IMR-90 (cell line): ENCODE results near the gene PATJ. TPM values are rescaled to one million over a fixed set of nuclear protein-coding genes. Genes with fewer than 3 reads are reported as not detected.

Experiments
- ATAC-seq: fragments of 200-7000 bp; cut with Tn5 transposase; 2 replicates; pipeline ENCODE4 v1.9.1; 2020; ENCODE audit warnings: low read depth, mild to moderate bottlenecking, moderate library complexity
- BruUV-seq: library from RNA; stranded (reverse); fragments of 400-500 nt; replicated peaks from 2 replicates; lab custom pipeline; 2021; lab: Mats Ljungman, UMichigan
- CTCF ChIA-PET: fragments of 300-600 bp; formaldehyde crosslinking; extraction: SDS; loops from one replicate; lab custom pipeline; 2021; ENCODE audit warnings: antibody characterized with exemption; lab: Yijun Ruan, JAX
- POLR2A ChIA-PET: fragments of 300-600 bp; sonication (Branson Sonifier 250); formaldehyde crosslinking; loops from one replicate; lab custom pipeline; 2022; ENCODE audit warnings: antibody characterized with exemption; ENCODE audit not compliant: unreplicated experiment; lab: Charles Lee
- DNase-seq: peaks from one replicate; pipeline ENCODE4 v3.0.0; 2013
- H2AFZ ChIP-seq: replicated peaks from 2 replicates; pipeline ENCODE3; 2013; ENCODE audit warnings: low read length, mild to moderate bottlenecking; ENCODE audit not compliant: poor library complexity
- H2AK5ac ChIP-seq: 2 replicates; pipeline ENCODE4 v1.6.1; 2013; ENCODE audit warnings: low read depth, low read length, inconsistent platforms
- H2AK9ac ChIP-seq: replicated peaks from 2 replicates; pipeline ENCODE3; 2013; ENCODE audit warnings: mild to moderate bottlenecking, low read depth, low read length, moderate library complexity; ENCODE audit not compliant: poor library complexity
- H2BK120ac ChIP-seq: 2 replicates; pipeline ENCODE4 v1.6.1; 2013; ENCODE audit warnings: low read depth, low read length, inconsistent platforms
- H2BK15ac ChIP-seq: 3 replicates; pipeline ENCODE4 v1.6.1; 2013; ENCODE audit warnings: low read depth, low read length, inconsistent platforms
- H2BK20ac ChIP-seq: 2 replicates; pipeline ENCODE4 v1.6.1; 2013; ENCODE audit warnings: low read depth, mild to moderate bottlenecking, inconsistent platforms, low read length, moderate library complexity
- H2BK5ac ChIP-seq: 2 replicates; pipeline ENCODE4 v1.6.1; 2013; ENCODE audit warnings: mild to moderate bottlenecking, low read depth, low read length, inconsistent platforms; ENCODE audit not compliant: poor library complexity, severe bottlenecking
- H3K14ac ChIP-seq: replicated peaks from 2 replicates; pipeline ENCODE4 v1.6.1; 2013; ENCODE audit warnings: low read depth, low read length, inconsistent platforms
- H3K18ac ChIP-seq: 2 replicates; pipeline ENCODE4 v1.6.1; 2013; ENCODE audit warnings: low read depth, low read length, control low read depth
- H3K23ac ChIP-seq: 2 replicates; pipeline ENCODE4 v1.6.1; 2013; ENCODE audit warnings: low read depth, low read length, inconsistent platforms
- H3K27ac ChIP-seq: 2 replicates; pipeline ENCODE4 v1.5.1; 2013; ENCODE audit warnings: mild to moderate bottlenecking, control low read depth, low read length; ENCODE audit not compliant: insufficient read depth
- H3K27me3 ChIP-seq: 2 replicates; pipeline ENCODE4 v1.6.1; 2013; ENCODE audit warnings: low read length; ENCODE audit not compliant: control insufficient read depth, insufficient read depth
- H3K36me3 ChIP-seq: 2 replicates; pipeline ENCODE4 v1.6.1; 2013; ENCODE audit warnings: low read length, mixed read lengths; ENCODE audit not compliant: control insufficient read depth, insufficient read depth
- H3K4ac ChIP-seq: 2 replicates; pipeline ENCODE4 v1.6.1; 2013; ENCODE audit warnings: low read depth, low read length, inconsistent platforms
- H3K4me1 ChIP-seq: 2 replicates; pipeline ENCODE4 v1.6.1; 2013; ENCODE audit warnings: low read length, mixed read lengths; ENCODE audit not compliant: control insufficient read depth, insufficient read depth
- H3K4me2 ChIP-seq: 2 replicates; pipeline ENCODE4 v1.6.1; 2013; ENCODE audit warnings: low read depth, mild to moderate bottlenecking, control low read depth, low read length, moderate library complexity
- H3K4me3 ChIP-seq: 2 replicates; pipeline ENCODE4 v1.5.1; 2013; ENCODE audit warnings: low read depth, mild to moderate bottlenecking, control low read depth, low read length, moderate library complexity; ENCODE audit not compliant: insufficient read depth
- H3K56ac ChIP-seq: 2 replicates; pipeline ENCODE4 v1.6.1; 2013; ENCODE audit warnings: low read length, inconsistent platforms; ENCODE audit not compliant: insufficient read depth; ENCODE audit errors: extremely low read depth
- H3K79me1 ChIP-seq, 2 experiments: 2 replicates each; pipeline ENCODE4 v1.6.1; 2013; ENCODE audit warnings: low read length in 2 of 2, inconsistent platforms in 1 of 2, low read depth in 1 of 2
- H3K9ac ChIP-seq: 2 replicates; pipeline ENCODE4 v1.6.1; 2013; ENCODE audit warnings: low read depth, low read length, control low read depth
- H3K9me1 ChIP-seq: 2 replicates; pipeline ENCODE4 v1.6.1; 2013; ENCODE audit warnings: low read length, inconsistent platforms; ENCODE audit not compliant: insufficient read depth
- H3K9me3 ChIP-seq: 2 replicates; pipeline ENCODE4 v1.6.1; 2013; ENCODE audit warnings: low read length; ENCODE audit not compliant: control insufficient read depth, insufficient read depth
- H4K20me1 ChIP-seq: 2 replicates; pipeline ENCODE4 v1.6.1; 2013; ENCODE audit warnings: low read length, inconsistent platforms; ENCODE audit not compliant: insufficient read depth
- H4K5ac ChIP-seq: 2 replicates; pipeline ENCODE4 v1.6.1; 2013; ENCODE audit warnings: mild to moderate bottlenecking, low read depth, low read length, control low read depth
- H4K8ac ChIP-seq, 2 experiments: 2 replicates each; pipeline ENCODE4 v1.6.1; 2013; ENCODE audit warnings: low read depth in 2 of 2, low read length in 2 of 2, control low read depth in 1 of 2, inconsistent platforms in 1 of 2
- H4K91ac ChIP-seq: 2 replicates; pipeline ENCODE4 v1.6.1; 2013; ENCODE audit warnings: low read depth, low read length, inconsistent platforms; ENCODE audit not compliant: insufficient read depth
- BHLHE40 ChIP-seq: fragments of 150-350 bp; IDR thresholded peaks from 2 replicates; pipeline ENCODE4 v1.6.1; 2016; ENCODE audit warnings: mild to moderate bottlenecking, low read depth, low read length
- FOS ChIP-seq: fragments of 150-350 bp; IDR thresholded peaks from 2 replicates; pipeline ENCODE4 v1.6.1; 2016; ENCODE audit warnings: low read depth, low read length
- MAFK ChIP-seq: IDR thresholded peaks from 2 replicates; pipeline ENCODE4 v1.6.1; 2012; ENCODE audit warnings: low read depth, low read length, improper control_type of control experiment
- NFE2L2 ChIP-seq: fragments of 150-350 bp; IDR thresholded peaks from 2 replicates; pipeline ENCODE4 v1.6.1; 2016; ENCODE audit warnings: low read depth, mild to moderate bottlenecking, low read length
- SMC3 ChIP-seq: fragments of 150-350 bp; IDR thresholded peaks from 2 replicates; pipeline ENCODE4 v1.6.1; 2016; ENCODE audit warnings: low read depth, mild to moderate bottlenecking, antibody characterized with exemption, low read length, moderate library complexity
- WGBS, 2 experiments: methylation state at CpG; one replicate each; pipeline versions ENCODE4 v1.1.5 to v1.1.7; 2013; ENCODE audit warnings: missing lambda C conversion rate in 2 of 2; ENCODE audit not compliant: insufficient read length in 1 of 2; ENCODE audit errors: extremely low coverage in 2 of 2; 5-methylcytosine and 5-hydroxymethylcytosine counted together
- dilution Hi-C: fragments of 300-500 bp; cut with HindIII; formaldehyde crosslinking; loops from one replicate; pipeline ENCODE4 v1.14.3; 2018; ENCODE audit warnings: low sequenced_read_pairs; ENCODE audit not compliant: unreplicated experiment
- in situ Hi-C: fragments of 300-500 bp; cut with MboI; formaldehyde crosslinking; loops from 3 replicates; pipeline ENCODE4 v1.14.3; 2019; ENCODE audit warnings: low sequenced_read_pairs, inconsistent platforms, mixed read lengths
- intact Hi-C: fragments of 100-400 bp; cut with micrococcal nuclease; formaldehyde crosslinking; loops from 2 replicates; pipeline ENCODE4 v1.10.0; 2022
- polyA plus RNA-seq, 3 experiments: library from polyadenylated mRNA; depleted of rRNA; stranded (reverse); fragments of >200 nt; gene quantifications; 2 replicates each; pipeline ENCODE4 v1.2.3, GENCODE V29; 2012; ENCODE audit warnings: low replicate concordance in 1 of 3
- total RNA-seq: library from RNA; depleted of rRNA; stranded (reverse); fragments of >200 nt; gene quantifications from 2 replicates; pipeline ENCODE4 v1.2.3, GENCODE V29; 2012
- TF ChIP-seq, protein P1 (sequence below): fragments of 150-350 bp; IDR thresholded peaks from 2 replicates; pipeline ENCODE4 v1.6.1; 2016; ENCODE audit warnings: low read depth, mild to moderate bottlenecking, low read length, moderate library complexity, borderline replicate concordance
- TF ChIP-seq, protein P2 (sequence below): conservative IDR thresholded peaks from 2 replicates; pipeline ENCODE4 v1.5.1; 2012; ENCODE audit warnings: mild to moderate bottlenecking, low read depth, low read length, improper control_type of control experiment

Gene PATJ
- total and polyA plus RNA-seq, 2 of the 4 experiments (the other 2 are of a cell fraction): 2.0 to 3.4 TPM

DNA sequence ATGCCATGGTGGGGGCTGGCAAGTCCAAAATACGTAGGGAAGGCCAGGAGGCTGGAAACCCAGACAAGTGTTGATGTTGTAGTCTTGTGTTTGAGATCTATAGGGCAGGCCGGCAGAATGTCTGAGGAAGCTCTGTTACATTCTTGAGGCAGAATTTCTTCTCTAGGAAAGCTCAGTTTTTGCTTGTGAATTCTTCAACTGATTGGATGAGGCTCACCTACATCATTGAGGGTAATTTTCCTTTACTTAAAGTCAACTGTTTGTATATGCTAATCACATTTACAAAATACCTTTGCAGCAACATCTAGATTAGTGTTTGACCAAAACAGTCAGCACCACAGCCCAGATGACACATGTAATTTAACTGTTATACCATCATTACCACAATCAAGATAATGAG, 37.0 kb downstream of the PATJ start:
- WGBS, 2 experiments: 100% methylated on average over 1 of the region's 2 CpGs; no CpG with 5 or more reads in 1 of the 2 experiments
- H3K18ac ChIP-seq: no peak overlapping the region
- ChIA-PET POLR2A (no interaction called here), CTCF (interaction anchor here (0.5 kb wide), 1 partner anchor 43 kb away, joined by 3 read pairs; no protein-coding TSS in a partner anchor)
- H3K4ac ChIP-seq: no peak overlapping the region
- no peak overlapping the region for H3K23ac ChIP-seq
- H2BK15ac ChIP-seq: no peak overlapping the region
- no peaks in the 10 kb centered on the region for H3K79me1 ChIP-seq
- H2BK120ac ChIP-seq: no peak overlapping the region
- no peak overlapping the region for H3K14ac ChIP-seq
- H3K27me3 ChIP-seq: no peaks in the 10 kb centered on the region
- no peak overlapping the region for H2AFZ ChIP-seq
- no peak for TF ChIP-seq FOS
- no peak for TF ChIP-seq NFE2L2
- TF ChIP-seq SMC3: no peak
- no peak for TF ChIP-seq BHLHE40
- TF ChIP-seq, protein P1, sequence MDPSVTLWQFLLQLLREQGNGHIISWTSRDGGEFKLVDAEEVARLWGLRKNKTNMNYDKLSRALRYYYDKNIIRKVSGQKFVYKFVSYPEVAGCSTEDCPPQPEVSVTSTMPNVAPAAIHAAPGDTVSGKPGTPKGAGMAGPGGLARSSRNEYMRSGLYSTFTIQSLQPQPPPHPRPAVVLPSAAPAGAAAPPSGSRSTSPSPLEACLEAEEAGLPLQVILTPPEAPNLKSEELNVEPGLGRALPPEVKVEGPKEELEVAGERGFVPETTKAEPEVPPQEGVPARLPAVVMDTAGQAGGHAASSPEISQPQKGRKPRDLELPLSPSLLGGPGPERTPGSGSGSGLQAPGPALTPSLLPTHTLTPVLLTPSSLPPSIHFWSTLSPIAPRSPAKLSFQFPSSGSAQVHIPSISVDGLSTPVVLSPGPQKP: no peak
- TF ChIP-seq MAFK: no peak
- TF ChIP-seq, protein P2, sequence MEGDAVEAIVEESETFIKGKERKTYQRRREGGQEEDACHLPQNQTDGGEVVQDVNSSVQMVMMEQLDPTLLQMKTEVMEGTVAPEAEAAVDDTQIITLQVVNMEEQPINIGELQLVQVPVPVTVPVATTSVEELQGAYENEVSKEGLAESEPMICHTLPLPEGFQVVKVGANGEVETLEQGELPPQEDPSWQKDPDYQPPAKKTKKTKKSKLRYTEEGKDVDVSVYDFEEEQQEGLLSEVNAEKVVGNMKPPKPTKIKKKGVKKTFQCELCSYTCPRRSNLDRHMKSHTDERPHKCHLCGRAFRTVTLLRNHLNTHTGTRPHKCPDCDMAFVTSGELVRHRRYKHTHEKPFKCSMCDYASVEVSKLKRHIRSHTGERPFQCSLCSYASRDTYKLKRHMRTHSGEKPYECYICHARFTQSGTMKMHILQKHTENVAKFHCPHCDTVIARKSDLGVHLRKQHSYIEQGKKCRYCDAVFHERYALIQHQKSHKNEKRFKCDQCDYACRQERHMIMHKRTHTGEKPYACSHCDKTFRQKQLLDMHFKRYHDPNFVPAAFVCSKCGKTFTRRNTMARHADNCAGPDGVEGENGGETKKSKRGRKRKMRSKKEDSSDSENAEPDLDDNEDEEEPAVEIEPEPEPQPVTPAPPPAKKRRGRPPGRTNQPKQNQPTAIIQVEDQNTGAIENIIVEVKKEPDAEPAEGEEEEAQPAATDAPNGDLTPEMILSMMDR: no peak
- DNase-seq (no peak), ATAC-seq (no peak)
- no peak overlapping the region for H2AK5ac ChIP-seq
- H3K4me1 ChIP-seq: no peaks in the 10 kb centered on the region
- no peak overlapping the region for H3K27ac ChIP-seq
- in situ Hi-C loops (no loop called here), intact Hi-C loops (no loop called here), dilution Hi-C loops (no loop called here)
- no peak overlapping the region for H3K4me2 ChIP-seq
- no peaks in the 10 kb centered on the region for H3K9me3 ChIP-seq
- no peak overlapping the region for H3K4me3 ChIP-seq
- no peaks in the 10 kb centered on the region for H4K20me1 ChIP-seq
- no peaks in the 10 kb centered on the region for H3K36me3 ChIP-seq
- no peak overlapping the region for H4K8ac ChIP-seq
- H3K9ac ChIP-seq: no peak overlapping the region
- no peak overlapping the region for H4K5ac ChIP-seq
- no peak overlapping the region for H2BK20ac ChIP-seq
- BruUV-seq: no TSS peak
- H4K91ac ChIP-seq: no peak overlapping the region
- H3K56ac ChIP-seq: no peak overlapping the region
- H2AK9ac ChIP-seq: no peak overlapping the region
- H3K9me1 ChIP-seq: no peaks in the 10 kb centered on the region
- no peak overlapping the region for H2BK5ac ChIP-seq
